NCI-H748 (cell line): ENCODE measurements around the gene DIP2C.

Experiments
- DNase-seq: peaks from one replicate; lab custom pipeline; 2025; ENCODE audit not compliant: unreplicated experiment; lab: John Stamatoyannopoulos, UW

The DIP2C gene, protein sequence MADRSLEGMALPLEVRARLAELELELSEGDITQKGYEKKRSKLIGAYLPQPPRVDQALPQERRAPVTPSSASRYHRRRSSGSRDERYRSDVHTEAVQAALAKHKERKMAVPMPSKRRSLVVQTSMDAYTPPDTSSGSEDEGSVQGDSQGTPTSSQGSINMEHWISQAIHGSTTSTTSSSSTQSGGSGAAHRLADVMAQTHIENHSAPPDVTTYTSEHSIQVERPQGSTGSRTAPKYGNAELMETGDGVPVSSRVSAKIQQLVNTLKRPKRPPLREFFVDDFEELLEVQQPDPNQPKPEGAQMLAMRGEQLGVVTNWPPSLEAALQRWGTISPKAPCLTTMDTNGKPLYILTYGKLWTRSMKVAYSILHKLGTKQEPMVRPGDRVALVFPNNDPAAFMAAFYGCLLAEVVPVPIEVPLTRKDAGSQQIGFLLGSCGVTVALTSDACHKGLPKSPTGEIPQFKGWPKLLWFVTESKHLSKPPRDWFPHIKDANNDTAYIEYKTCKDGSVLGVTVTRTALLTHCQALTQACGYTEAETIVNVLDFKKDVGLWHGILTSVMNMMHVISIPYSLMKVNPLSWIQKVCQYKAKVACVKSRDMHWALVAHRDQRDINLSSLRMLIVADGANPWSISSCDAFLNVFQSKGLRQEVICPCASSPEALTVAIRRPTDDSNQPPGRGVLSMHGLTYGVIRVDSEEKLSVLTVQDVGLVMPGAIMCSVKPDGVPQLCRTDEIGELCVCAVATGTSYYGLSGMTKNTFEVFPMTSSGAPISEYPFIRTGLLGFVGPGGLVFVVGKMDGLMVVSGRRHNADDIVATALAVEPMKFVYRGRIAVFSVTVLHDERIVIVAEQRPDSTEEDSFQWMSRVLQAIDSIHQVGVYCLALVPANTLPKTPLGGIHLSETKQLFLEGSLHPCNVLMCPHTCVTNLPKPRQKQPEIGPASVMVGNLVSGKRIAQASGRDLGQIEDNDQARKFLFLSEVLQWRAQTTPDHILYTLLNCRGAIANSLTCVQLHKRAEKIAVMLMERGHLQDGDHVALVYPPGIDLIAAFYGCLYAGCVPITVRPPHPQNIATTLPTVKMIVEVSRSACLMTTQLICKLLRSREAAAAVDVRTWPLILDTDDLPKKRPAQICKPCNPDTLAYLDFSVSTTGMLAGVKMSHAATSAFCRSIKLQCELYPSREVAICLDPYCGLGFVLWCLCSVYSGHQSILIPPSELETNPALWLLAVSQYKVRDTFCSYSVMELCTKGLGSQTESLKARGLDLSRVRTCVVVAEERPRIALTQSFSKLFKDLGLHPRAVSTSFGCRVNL (N-terminal part only)

DNA sequence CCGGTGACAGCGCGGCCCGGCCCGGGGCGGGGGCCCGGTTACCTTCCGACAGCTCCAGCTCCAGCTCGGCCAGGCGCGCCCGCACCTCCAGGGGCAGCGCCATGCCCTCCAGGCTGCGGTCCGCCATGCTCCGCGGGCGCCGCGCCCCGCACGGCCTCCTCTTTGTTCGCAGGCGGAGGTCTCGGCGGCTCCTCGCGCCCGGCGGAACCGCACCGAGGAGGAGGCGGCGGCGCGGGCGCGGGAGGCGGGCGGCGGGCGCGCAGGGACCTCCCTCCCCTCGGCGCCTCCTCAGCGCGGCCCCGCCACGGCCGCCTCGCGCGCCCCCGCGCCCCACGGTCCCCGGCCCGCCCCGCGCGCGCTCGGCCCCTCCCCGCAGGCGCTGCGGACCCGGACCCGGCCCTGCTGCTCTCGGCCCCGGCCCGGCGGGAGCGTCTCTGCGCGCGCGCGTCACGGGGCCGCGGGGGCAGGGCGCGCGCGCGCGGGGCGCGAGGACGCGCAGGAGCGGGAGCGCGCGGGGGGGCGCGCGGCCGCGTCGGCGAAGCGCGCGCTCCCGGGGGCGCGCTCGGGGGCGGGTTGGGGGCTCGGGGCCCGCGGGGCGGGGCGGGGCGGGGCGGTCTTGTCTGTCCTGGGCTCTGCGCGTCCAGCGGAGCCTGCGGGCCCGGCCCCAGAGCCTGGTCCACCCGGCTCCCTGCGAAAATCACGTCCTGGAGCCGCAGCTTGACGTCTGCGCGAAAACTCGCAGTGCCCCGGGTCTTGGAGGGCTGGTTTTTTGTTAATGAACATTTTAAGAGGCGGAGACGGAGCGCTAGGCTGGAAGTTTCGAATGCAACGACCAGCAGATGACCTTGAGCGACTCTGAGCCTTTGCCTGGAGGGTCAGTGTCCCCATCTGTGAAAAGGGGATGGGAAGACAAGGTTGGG lies at the start of gene DIP2C:
TSS of gene DIP2C (minus strand) at position 217 of the 920 bp plus-strand sequence. CDS start at position 127, 90 bp downstream.
- peak; percentile 82 for DNase-seq

DNA sequence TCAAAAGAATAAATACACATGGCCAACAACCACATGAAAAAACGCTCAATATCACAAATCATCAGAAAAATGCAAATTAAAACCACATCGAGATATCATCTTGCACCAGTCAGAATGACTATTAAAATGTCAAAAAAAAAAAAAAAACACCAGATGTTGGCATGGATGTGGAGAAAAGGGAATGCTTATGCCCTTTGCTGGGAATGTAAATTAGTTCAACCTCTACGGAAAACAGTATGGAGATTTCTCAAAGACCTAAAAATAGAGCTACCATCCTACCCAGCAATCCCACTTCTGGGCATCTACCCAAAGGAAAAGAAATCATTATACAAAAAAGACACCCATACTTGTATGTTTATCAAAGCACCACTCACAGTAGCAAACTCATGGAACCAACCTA lies 45.0 kb upstream of the DIP2C start:
- no peak for DNase-seq

DNA sequence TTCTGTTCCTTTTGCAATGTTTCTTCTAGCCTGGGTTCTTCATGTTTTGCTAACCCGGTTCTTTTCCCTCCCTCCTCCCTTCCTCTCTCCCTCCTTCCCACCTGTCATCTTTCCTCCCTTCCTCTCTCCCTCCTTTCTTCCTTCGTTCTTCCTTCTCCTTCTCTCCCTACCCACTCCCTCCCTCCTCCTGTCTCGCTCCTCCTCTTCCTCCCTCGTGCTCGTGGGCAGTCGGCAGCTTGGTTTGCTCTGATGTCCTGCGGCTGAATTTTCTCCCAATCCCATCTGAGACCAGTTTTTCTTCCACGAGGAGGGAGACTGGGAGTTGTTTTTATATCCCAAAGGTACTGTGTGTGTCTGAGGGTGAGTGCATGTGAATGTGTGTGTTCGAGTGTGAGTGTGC lies 43.6 kb upstream of the DIP2C start:
- DNase-seq: no peak

DNA sequence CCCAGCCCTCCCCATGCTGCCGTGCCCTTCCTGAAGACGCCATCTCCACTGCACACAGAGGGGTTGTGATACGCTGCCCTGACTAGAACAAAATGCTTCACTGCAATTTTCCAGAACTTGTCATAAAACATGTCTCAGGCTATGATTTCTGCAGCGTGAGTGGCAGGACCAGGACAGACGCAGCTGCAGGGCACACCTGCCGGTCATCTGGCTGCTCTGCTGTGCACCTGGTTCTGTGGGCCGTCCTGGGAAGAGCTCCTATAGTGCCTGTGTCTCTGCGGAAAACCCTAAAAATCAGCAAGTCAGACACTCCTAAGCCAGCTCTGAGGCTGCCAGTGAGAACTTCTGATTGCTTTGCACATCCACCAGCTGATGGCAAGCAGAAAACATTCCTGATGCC lies 39.7 kb upstream of the DIP2C start:
- DNase-seq: no peak

DNA sequence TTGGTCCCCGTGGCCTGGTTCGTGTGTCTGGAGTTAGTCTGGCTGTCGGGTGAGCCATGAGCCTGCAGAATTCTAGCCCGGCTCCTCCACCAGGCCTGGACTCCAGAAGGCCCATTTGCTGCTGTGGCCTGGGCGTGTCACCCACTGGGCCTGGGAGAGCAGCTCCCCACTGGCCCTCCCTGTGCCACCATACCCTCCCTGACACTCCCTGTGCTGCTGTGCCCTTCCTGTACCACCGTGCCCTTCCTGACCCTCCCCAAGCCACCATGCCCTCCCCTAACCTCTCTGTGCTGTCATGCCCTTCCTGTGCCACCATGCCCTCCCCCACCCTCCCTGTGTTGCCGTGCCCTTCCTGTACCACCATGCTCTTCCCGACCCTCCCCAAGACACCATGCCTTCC lies 39.1 kb upstream of the DIP2C start:
- no peak for DNase-seq

DNA sequence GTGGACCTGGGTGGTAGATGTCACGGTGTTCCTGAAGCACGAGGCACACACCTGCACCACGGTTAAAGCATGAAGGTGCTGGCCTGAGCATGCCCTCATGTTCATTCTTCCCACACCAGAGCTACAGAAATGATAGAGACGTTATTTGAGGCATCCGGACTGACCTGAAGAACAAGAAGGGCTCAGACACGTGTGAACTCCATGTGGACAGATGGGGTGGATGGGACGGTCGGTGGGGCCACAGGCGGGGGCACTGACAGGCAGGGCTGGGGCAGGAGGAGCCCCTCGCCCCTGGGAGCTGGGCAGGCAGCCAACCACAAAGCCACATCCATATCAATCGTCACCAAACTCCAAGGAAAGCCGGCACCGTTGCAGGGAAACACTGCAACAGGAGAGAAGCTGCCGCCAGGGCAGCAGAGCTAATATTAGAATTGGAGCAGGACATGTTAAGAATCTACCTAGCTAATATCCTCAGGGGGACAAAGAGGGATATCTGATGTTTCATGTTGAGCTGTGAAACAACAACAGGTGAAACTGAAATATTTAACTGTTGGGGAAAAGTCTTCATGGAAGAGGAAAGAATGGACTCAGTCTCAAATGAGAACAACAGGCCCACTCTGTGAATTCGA lies 37.8 kb upstream of the DIP2C start:
- DNase-seq: no peak

DNA sequence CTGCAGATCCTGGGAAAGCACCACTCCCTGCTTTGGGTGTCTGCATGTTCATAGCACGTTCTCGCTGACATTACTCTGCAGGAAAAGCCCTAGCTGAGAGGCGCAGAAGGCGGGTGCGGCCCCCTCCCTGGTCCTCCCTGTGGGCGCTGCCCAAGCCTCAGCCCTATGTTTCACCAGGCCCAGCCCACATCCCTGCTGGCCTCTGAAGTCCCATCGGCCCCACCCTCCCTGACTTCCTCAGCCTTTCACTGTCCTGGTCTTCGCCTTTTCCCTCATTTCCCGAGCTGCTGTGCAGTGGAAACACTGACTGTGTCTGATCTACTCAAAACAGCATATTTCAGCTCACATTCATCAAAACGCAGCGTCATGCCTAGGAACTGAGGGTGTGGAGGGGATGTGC lies 36.3 kb upstream of the DIP2C start:
- DNase-seq: no peak

DNA sequence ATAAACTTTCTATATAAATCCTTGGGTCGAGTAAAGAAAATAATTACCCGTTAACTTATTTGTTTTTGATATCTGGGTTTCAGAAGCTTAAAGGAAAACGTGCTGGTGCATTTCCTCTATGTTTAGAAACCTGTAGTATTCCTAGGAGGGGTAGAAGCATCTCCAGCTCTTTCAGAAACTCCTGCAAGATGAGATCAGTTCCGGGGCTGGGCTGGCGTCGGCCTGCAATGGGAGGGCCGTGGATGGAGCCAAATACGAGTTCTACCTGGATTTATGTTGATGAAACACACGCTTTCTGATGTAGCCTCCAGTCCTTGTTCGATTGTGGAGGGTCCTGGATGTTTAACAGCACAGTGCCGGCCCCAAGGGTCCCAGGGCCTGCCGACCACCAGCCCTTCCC lies 35.8 kb upstream of the DIP2C start:
- no peak for DNase-seq

DNA sequence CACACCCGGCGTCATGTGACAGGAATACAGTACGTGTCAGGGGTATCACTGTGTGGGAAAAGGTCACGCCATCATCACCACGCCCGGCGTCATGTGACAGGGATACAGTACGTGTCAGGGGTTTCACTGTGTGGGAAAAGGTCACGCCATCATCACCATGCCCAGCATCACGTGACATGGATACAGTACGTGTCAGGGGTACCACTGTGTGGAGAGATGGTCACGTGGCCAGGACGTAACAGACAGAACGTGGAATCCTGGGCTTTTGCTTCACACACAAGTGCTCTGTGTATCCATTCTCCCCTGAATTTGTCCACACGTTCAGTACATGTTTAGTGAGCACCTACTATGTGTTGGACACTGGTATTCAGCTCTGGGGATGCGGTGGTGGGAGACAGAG lies 34.5 kb upstream of the DIP2C start:
- DNase-seq: no peak

DNA sequence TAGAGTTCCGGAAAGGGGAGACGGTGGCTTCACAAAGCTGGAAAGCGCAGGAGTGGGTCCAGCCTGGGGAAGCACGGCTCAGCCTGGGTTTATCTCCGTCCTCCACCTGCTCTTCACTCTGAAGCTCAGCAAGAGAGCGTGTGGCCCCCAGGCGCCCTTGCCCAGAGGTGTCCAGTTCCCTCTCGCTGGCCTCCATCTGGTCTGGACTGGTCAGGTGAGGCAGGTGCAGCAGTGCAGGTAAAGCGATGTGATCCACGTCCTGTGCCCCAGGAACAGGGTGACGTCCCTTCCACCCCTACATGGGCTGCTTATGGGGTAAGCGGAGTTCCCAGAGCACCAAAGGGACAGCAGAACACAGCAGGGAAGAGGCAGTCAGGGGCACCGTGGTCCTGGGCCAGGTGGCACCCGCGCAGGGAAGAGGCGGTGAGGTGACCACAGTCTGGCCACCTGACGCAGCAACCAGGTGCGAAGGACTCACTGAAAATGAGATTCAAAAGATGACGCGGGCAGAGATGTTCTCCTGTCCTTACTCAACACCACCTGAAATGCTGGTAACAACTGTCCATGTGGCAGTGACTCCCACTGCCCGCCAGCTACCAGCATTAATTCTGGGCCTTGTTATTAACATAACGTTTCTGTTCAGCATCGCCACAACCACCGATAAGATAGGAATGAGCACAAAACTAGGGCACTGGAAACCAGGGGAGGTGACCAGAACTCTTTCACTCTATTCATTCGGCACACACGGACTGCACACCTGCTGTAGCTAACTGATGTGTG lies 33.0 kb upstream of the DIP2C start:
- DNase-seq: no peak

DNA sequence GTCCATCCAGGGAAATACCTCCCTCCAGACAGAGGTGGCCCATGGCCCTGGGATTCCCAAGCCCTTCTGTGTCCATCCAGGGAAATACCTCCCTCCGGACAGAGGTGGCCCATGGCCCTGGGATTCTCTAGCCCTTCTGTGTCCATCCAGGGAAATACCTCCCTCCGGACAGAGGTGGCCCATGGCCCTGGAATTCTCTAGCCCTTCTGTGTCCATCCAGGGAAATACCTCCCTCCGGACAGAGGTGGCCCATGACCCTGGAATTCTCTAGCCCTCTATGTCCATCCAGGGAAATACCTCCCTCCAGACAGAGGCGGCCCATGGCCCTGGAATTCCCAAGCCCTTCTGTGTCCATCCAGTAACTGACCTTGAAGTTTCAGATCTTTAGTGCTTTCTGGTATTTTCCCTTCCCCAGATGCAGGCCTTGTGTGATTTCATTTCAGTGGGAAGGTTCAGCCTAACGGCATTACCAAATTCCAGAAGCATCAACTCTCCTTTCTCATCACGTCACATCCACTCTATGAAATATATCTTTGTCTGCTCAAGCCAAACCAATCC lies 28.8 kb upstream of the DIP2C start:
- no peak for DNase-seq

DNA sequence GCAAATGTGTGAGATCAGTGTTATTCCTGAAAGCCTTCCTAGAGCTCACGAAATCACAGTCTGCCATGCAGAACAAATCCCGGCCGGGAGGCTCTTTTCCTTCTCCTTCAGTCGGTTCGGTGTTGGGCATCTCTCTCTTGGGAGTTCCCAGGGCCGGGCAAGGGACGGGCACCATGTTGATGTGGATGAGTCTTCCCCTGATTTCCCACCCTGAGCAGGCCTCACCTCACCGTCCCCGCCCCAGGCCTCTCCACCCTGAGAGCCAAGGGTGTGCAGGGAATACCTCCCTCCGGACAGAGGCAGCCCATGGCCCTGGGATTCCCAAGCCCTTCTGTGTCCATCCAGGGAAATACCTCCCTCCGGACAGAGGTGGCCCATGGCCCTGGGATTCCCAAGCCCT lies 28.0 kb upstream of the DIP2C start:
- no peak for DNase-seq

DNA sequence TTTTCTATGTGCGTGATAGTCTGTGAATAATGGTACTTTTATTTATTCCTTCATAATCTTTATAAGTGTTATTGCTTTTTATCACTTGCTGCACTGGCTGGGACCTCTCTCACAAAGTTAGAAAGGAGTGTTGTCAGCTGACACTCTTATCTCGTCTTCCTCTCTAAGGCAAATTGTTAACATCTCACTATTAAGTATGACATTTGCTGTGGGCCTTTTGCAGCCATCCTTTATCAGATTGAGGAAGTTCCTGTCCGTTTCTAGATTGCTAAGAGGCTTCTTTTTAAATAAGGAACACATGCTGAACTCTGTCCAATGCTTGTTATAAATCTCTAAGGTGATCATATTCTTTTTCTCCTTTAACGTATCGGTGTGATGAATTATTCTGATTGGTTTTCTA lies 27.4 kb upstream of the DIP2C start:
- no peak for DNase-seq

DNA sequence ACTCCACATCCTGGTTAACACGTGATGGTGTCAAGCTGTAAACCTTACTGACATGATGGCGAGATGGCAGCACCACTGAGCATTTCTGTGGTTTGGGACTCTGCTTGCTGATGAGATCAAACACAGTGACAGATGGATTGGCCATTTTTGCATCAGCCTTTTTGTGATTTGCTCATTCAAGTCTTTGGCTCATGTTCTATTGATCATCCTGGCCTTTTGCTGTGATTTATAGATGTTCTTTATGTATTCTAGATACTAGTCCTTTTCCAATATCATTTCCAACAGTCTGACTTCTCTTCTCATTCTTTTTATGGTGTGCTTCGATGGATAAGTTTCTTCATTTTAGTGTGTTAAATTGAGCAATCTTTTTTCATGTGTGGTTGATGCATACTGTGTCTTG lies 24.7 kb upstream of the DIP2C start:
- DNase-seq: no peak

DNA sequence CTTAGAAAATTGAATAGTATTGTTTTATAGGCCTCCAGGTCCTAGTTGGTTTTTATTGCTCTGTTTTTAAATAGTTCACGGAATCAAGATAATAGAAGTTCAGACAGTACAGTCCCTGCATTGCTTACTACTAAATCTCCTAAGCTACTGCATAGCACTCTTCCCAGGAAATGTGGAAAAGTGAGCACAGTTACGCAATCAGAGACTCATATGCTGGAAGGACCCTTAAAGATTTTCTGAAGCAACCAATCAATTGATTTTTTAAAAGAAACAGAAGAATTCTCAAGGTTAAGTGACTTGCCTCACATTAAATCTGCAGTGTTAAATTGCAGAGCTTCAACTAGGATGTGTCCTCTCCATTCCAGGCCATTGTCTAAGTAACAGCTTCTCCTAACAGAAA lies 23.1 kb upstream of the DIP2C start:
- DNase-seq: no peak

DNA sequence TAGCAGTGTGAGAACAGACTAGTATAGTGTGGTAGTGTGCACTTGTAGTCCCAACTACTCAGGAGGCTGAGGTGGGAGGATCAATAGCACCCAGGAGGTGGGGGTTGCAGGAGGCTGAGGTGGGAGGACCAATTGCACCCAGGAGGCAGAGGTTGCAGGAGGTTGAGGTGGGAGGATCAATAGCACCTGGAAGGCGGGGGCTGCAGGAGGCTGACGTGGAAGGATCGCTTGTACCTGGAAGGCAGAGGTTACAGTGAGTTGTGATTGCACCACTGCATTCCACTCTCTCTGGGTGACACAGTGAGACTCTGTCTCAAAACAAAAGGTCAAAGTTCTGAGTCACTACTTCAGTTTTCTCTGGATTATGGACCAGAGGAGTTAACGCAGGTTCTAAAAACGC lies 22.6 kb upstream of the DIP2C start:
- DNase-seq: no peak

DNA sequence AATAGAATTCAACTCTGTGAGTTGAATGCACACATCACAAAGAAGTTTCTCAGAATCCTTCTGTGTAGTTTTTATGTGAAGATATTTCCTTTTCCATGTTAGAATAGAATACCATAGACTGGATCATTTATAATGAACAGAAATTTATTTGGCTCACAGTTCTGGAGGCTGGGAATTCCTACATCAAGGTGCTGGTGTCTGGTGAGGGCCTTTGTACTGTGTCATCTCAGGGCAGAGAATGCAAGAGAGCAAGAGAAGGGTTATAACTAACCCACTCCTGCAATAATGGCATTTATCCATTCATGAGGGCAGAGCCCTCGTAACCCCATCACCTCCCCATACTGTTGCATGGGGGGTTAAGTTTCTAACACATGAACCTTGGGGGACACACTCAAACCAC lies 18.4 kb upstream of the DIP2C start:
- DNase-seq: no peak

DNA sequence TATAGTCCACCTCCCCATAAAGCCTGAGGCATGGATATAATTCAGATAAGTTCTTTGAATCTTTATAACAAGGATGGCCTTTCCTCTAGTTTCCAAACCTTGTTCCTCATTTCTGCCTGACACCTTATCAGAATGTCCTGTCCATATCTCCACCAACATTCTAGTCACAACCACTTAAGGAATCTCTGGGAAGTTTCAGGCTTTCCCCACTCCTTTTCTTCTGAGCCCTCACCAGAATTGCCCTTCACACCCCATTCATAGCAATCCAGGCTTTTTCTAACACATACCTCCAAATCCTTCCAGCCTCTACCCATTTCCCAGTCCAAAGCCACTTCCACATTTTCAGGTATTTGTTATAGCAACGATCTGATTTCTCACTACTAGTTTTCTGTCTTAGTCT lies 18.0 kb upstream of the DIP2C start:
- no peak for DNase-seq

DNA sequence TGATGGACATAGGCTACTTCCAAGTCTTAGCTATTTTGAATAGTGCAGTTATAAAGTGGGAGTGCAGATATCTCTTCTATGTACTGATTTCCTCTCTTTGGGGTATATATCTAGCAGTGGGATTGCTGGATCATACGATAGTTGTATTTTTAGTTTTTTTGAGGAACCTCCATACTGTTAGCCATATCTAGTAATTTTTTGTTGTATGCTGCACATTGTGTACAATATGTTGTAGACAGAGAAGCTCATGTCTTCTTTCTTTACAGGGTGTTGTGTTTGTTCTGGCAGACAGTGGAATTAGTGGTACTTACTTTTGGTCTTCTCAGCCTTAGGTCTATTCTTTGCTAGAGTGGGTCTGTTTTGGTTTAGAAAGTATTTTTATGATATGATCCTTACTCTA lies 13.7 kb upstream of the DIP2C start:
- DNase-seq: no peak
